Activated T-helper 1 cell treated with anti-CD3 and anti-CD28 coated beads, Interleukin-12 subunit alpha, Interleukin-12 subunit beta, Interleukin-2, Interleukin-4 antibody, amounts not matched to agents 30 ng/mL and 10 ng/mL and 1 ng/mL, durations not matched to agents 14 hours and 24 hours and 36 hours (primary cell): Measurements from ENCODE around the gene EHF. TPM values are rescaled to one million over a fixed set of nuclear protein-coding genes. Genes with fewer than 3 reads are reported as not detected.

Experiments used
- DNase-seq: peaks from one replicate; pipeline ENCODE4 v3.0.0; 2021; ENCODE audit warnings: low spot score
- H3K27ac Mint-ChIP-seq: one replicate; pipeline ENCODE4 v1.8.0; 2021; ENCODE audit warnings: mild to moderate bottlenecking, mixed read lengths
- H3K27me3 Mint-ChIP-seq: one replicate; pipeline ENCODE4 v1.8.0; 2022; ENCODE audit warnings: mild to moderate bottlenecking, moderate library complexity, mixed read lengths; ENCODE audit not compliant: insufficient read depth
- H3K36me3 Mint-ChIP-seq: one replicate; pipeline ENCODE4 v1.8.0; 2021; ENCODE audit warnings: low read depth, mixed read lengths
- H3K4me1 Mint-ChIP-seq: one replicate; pipeline ENCODE4 v1.8.0; 2021; ENCODE audit warnings: low read depth, mixed read lengths
- H3K4me3 Mint-ChIP-seq: one replicate; pipeline ENCODE4 v1.8.0; 2021; ENCODE audit warnings: mild to moderate bottlenecking, moderate library complexity, mixed read lengths
- H3K9me3 Mint-ChIP-seq: one replicate; pipeline ENCODE4 v1.8.0; 2021; ENCODE audit warnings: mixed read lengths
- intact Hi-C: fragments of 100-400 bp; cut with micrococcal nuclease; formaldehyde crosslinking; loops from one replicate; pipeline ENCODE4 v1.15.1; 2024
- total RNA-seq: library from RNA; stranded (reverse); gene quantifications from 2 replicates; pipeline ENCODE4 v1.2.3, GENCODE V29; 2022

EHF gene
- total RNA-seq, 1 donor from 2014 or later, result not detected

GRCh38 chr11:34655335-34656008 is 34.6 kb downstream of the EHF start:
- intact Hi-C loops, result loop anchor here (10.0 kb wide), 1 partner anchor 1699 kb away; no protein-coding TSS in a partner anchor
- H3K4me1 Mint-ChIP-seq, result peaks cover 11% of the 10 kb centered on the region
- no peak for DNase-seq
- no peaks in the 10 kb centered on the region for H3K36me3 Mint-ChIP-seq
- H3K27me3 Mint-ChIP-seq, result peaks cover 69% of the 10 kb centered on the region
- H3K4me3 Mint-ChIP-seq, result no peak overlapping the region
- H3K9me3 Mint-ChIP-seq, result no peaks in the 10 kb centered on the region
- no peak overlapping the region for H3K27ac Mint-ChIP-seq

DNA sequence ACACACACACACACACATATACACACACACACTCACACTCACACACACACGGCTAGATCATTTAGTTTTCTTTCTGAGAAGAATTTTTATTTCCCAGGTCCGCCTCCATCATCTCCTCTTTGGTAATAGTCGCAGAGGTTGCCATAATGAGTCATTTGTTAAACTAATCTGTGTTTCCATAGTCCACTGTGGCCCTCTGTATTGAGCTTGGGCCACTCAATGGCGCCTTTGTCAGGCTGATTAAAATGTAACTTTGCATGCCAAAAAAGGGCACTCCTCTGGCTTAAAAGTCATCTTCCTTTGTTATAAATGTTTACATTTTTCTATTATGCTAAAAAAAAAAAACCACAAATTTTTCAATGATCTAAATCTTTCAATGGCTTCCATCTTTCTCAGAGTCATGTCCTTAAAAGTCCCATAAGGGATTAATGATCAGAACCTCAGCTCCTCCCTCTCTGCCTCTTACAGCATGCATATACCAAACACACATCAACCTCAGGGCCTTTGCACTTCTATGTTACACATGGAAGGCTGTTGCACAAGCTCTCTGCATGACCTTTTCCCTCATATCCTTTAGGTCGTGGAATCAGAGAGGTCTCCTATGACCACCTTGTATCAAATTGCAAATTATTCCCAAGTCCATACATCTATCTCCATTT is 35.3 kb downstream of the EHF start:
- intact Hi-C loops, result loop anchor here (10.0 kb wide), 1 partner anchor 1699 kb away; no protein-coding TSS in a partner anchor
- H3K9me3 Mint-ChIP-seq, result no peaks in the 10 kb centered on the region
- no peak for DNase-seq
- H3K4me1 Mint-ChIP-seq, result peaks cover 4% of the 10 kb centered on the region
- H3K27me3 Mint-ChIP-seq, result peaks cover 70% of the 10 kb centered on the region
- no peaks in the 10 kb centered on the region for H3K36me3 Mint-ChIP-seq
- H3K4me3 Mint-ChIP-seq, result no peak overlapping the region
- H3K27ac Mint-ChIP-seq, result no peak overlapping the region

DNA sequence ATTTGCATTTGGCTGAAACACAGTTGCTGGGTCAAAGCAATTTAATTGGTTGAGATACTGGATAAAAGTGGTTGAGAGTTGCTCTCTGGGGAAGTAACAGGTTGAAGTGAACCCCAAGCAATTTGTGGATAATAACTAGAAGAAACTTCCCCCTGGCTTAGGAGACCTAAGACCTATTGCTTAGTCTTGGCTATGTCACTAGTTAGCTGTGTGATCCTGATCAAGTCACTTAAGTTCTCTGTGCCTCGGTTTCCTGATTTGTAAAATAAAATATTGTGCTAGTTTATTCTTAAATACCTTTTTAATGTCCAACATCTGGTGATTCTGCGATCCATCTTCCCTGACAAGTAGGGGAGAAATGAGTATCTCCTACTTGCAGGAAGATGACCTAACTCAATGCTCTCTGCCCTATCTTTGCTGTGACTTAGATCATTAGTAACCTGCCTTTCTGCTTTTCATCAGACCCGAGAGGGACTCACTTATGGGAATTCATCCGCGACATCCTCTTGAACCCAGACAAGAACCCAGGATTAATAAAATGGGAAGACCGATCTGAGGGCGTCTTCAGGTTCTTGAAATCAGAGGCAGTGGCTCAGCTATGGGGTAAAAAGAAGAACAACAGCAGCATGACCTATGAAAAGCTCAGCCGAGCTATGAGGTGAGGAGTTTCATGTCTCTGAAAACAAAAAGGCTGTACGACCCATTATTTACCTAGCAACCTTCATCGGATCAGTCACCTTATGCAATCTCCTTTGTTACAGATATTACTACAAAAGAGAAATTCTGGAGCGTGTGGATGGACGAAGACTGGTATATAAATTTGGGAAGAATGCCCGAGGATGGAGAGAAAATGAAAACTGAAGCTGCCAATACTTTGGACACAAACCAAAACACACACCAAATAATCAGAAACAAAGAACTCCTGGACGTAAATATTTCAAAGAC is 37.5 kb downstream of the EHF start:
- intact Hi-C loops, result loop anchor here (10.0 kb wide), 1 partner anchor 1696 kb away; no protein-coding TSS in a partner anchor
- Mint-ChIP-seq H3K27ac (no peak overlapping the region), H3K4me3 (no peak overlapping the region), H3K27me3 (peaks cover 61% of the 10 kb centered on the region), H3K9me3 (no peaks in the 10 kb centered on the region), H3K4me1 (no peaks in the 10 kb centered on the region), H3K36me3 (no peaks in the 10 kb centered on the region)
- DNase-seq, result no peak

DNA sequence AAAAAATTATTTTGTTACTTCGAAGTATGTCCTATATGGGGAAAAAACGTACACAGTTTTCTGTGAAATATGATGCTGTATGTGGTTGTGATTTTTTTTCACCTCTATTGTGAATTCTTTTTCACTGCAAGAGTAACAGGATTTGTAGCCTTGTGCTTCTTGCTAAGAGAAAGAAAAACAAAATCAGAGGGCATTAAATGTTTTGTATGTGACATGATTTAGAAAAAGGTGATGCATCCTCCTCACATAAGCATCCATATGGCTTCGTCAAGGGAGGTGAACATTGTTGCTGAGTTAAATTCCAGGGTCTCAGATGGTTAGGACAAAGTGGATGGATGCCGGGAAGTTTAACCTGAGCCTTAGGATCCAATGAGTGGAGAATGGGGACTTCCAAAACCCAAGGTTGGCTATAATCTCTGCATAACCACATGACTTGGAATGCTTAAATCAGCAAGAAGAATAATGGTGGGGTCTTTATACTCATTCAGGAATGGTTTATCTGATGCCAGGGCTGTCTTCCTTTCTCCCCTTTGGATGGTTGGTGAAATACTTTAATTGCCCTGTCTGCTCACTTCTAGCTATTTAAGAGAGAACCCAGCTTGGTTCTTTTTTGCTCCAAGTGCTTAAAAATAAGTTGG is 38.3 kb downstream of the EHF start:
- Mint-ChIP-seq H3K9me3 (no peaks in the 10 kb centered on the region), H3K27me3 (peaks cover 61% of the 10 kb centered on the region), H3K4me3 (no peak overlapping the region), H3K27ac (no peak overlapping the region), H3K4me1 (no peaks in the 10 kb centered on the region), H3K36me3 (no peaks in the 10 kb centered on the region)
- intact Hi-C loops, result loop anchor here (10.0 kb wide), 1 partner anchor 1696 kb away; no protein-coding TSS in a partner anchor
- DNase-seq, result no peak

DNA sequence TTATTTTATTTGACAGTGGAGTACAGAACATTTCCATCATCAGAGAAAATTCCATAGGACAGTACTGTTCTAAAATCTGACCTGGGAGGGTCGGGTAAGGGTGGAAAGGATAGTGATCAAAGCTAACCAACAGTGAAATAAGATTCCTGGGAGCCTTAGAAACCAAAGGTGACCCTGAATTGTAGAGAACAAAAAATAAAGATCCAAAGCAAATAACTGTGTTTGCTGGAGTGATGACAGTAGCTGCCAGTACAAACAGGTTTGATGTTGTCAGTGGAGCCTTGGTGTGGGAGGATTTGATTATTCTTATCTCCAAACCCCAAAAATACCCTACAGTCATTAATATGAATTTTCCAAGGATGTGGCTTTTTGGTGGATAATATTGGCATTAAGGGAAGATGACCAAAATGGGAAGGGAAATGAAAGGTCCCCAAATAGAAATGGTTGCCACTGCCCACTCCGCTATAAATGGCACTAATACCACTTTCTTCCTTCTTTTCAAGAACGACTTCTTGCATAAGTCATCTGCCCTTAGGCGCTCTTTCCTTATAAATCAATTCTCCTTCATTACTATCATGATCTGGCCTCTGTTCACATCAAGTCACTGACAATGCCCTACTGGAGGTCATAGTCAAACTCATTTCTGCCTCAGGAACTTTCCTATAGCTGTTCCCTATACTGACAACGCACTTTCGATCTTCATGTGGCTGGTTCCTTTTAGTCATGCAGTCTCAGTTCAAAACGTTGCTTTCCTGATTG is 44.4 kb downstream of the EHF start:
- Mint-ChIP-seq H3K36me3 (no peaks in the 10 kb centered on the region), H3K27me3 (peaks cover 29% of the 10 kb centered on the region), H3K4me1 (no peaks in the 10 kb centered on the region), H3K9me3 (no peaks in the 10 kb centered on the region), H3K4me3 (no peak overlapping the region), H3K27ac (no peak overlapping the region)
- intact Hi-C loops, result no loop called here
- no peak for DNase-seq

GRCh38 chr11:34667810-34668582 is 47.1 kb downstream of the EHF start:
- intact Hi-C loops, result no loop called here
- Mint-ChIP-seq H3K27ac (no peak overlapping the region), H3K4me3 (no peak overlapping the region), H3K36me3 (no peaks in the 10 kb centered on the region), H3K4me1 (no peaks in the 10 kb centered on the region), H3K27me3 (peaks cover 29% of the 10 kb centered on the region), H3K9me3 (no peaks in the 10 kb centered on the region)
- DNase-seq, result no peak

DNA sequence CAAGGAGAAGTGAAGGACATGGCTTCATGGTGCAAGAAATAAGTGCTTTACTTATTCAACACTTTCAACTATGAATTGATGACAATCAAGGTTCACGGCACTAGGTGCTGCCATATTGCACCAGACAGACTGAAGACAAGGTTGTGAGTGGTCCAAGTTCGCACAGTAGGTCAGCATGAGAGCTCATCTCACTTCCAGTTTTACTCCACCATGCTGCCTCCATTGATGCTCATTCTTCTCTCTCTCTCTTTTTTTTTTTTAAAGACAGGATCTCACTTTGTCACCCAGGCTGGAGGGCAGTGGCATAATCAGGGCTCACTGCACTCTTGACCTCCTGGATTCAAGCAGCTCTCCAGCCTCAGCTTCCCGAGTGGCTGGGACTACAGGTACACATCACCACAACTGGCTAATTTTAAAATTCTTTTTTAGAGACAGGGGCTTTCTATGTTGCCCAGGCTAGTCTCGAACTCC is 47.7 kb downstream of the EHF start:
- H3K36me3 Mint-ChIP-seq, result no peaks in the 10 kb centered on the region
- H3K4me1 Mint-ChIP-seq, result no peaks in the 10 kb centered on the region
- H3K9me3 Mint-ChIP-seq, result no peaks in the 10 kb centered on the region
- H3K4me3 Mint-ChIP-seq, result no peak overlapping the region
- peaks cover 27% of the 10 kb centered on the region for H3K27me3 Mint-ChIP-seq
- H3K27ac Mint-ChIP-seq, result no peak overlapping the region
- no peak for DNase-seq
- intact Hi-C loops, result no loop called here

DNA sequence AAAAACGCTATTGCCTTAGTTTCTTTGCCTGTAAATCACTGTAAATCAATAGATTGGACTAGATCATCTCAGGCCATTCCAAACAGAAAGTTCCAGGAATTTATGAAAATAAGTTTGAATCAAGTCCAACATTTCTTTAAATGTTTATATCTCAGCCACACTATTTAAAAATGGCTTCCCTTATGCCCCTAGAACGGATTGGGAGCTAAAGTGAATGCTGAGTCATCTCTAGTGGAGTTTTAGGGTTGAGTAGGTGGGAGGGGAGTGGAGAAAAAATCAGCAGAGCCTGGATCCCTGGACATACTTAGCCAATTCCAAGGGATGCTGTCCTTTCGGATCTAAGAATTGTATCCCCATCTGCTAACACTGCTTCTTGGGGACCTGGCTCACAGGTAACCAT is 48.6 kb downstream of the EHF start:
- Mint-ChIP-seq H3K27ac (no peak overlapping the region), H3K4me1 (no peaks in the 10 kb centered on the region), H3K27me3 (peaks cover 24% of the 10 kb centered on the region), H3K9me3 (no peaks in the 10 kb centered on the region), H3K4me3 (no peak overlapping the region), H3K36me3 (no peaks in the 10 kb centered on the region)
- intact Hi-C loops, result no loop called here
- no peak for DNase-seq

DNA sequence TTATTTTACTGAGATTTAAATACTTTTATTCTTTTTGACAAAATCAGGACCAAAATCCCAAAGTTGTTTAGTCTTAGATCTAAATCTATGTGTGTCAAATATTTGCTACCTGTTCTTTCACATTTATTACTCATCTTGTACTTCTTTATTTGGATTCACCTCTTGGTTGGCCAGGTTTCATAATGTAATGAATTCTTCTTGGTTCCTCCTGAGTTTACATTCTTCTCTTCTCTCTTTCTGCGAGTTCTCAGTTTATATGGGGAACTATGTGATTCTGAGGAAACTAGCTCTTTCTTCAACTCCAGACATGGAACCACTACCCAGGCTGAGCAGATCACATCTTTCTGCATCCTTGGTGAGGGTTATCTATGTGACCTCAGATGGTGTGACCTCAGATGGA is 50.2 kb downstream of the EHF start:
- DNase-seq, result no peak
- intact Hi-C loops, result no loop called here
- Mint-ChIP-seq H3K36me3 (no peaks in the 10 kb centered on the region), H3K4me3 (no peak overlapping the region), H3K9me3 (no peaks in the 10 kb centered on the region), H3K4me1 (no peaks in the 10 kb centered on the region), H3K27me3 (peaks cover 33% of the 10 kb centered on the region), H3K27ac (no peak overlapping the region)

- Mint-ChIP-seq H3K36me3 (no peaks in the 10 kb centered on the region), H3K4me1 (no peaks in the 10 kb centered on the region), H3K4me3 (no peak overlapping the region), H3K9me3 (no peaks in the 10 kb centered on the region), H3K27ac (no peak overlapping the region), H3K27me3 (peaks cover 33% of the 10 kb centered on the region)
- intact Hi-C loops, result no loop called here
- DNase-seq, result no peak
Measured at GRCh38 chr11:34671946-34672345, 51.1 kb downstream of the EHF start.

GRCh38 chr11:34674038-34674437 is 53.1 kb downstream of the EHF start:
- H3K9me3 Mint-ChIP-seq, result no peaks in the 10 kb centered on the region
- H3K27me3 Mint-ChIP-seq, result peaks cover 33% of the 10 kb centered on the region
- no peaks in the 10 kb centered on the region for H3K36me3 Mint-ChIP-seq
- H3K4me1 Mint-ChIP-seq, result no peaks in the 10 kb centered on the region
- no peak overlapping the region for H3K27ac Mint-ChIP-seq
- no peak for DNase-seq
- no peak overlapping the region for H3K4me3 Mint-ChIP-seq
- intact Hi-C loops, result no loop called here
